Stimulated activated CD8-positive, alpha-beta memory T cell treated with anti-CD3 and anti-CD28 coated beads, Interleukin-12 subunit alpha, Interleukin-12 subunit beta, amount 100 ng/mL, for 4 hours (primary cell): ENCODE data around the gene GLIS1.

Source experiments
- DNase-seq: peaks from one replicate; pipeline ENCODE4 v3.0.0-alpha.2; 2020; ENCODE audit warnings: low read depth

GLIS1 gene

DNA sequence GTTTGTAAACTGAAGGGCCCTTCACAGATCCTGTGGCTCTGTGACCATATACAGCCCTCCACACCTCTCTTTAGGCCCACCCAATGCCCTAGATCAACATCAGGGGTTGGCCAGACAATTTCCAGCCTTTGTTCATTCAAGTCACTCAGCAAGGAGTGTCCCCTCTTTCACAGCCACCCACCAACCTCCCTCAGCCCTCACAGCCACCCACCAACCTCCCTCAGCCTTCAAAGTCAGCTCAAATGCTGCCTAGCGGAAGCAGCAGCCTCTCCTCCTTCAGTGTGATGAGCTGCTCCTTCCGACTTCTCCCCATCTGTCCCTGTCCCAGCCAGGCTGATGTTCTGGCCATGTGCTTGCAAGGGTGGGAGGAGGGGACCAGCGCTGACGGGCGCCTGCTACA lies 208.4 kb downstream of the GLIS1 start:
- no peak for DNase-seq

DNA sequence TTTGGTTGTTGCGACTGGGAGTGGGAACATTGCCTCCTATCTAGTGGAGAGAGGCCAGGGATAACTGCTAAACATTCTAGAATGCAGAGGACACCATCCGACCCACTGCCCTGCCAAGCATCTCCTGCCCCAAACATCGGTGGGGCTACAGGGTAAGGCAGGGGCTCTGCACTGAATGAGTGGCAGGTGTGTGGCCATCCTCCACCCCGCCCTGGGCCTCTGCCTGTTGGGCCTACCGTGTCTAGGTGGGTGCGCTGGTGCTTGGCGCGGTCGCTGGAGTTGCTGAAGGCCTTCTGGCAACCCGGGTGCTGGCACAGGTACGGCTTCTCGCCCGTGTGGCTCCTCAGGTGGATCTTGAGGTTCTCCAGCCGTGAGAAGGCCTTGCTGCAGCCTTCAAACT lies 209.4 kb downstream of the GLIS1 start:
- no peak for DNase-seq

GRCh38 chr1:53527368-53527767 lies 211.6 kb downstream of the GLIS1 start:
- no peak for DNase-seq

- DNase-seq = no peak
Observed at GRCh38 chr1:53526451-53527101, 212.4 kb downstream of the GLIS1 start.

DNA sequence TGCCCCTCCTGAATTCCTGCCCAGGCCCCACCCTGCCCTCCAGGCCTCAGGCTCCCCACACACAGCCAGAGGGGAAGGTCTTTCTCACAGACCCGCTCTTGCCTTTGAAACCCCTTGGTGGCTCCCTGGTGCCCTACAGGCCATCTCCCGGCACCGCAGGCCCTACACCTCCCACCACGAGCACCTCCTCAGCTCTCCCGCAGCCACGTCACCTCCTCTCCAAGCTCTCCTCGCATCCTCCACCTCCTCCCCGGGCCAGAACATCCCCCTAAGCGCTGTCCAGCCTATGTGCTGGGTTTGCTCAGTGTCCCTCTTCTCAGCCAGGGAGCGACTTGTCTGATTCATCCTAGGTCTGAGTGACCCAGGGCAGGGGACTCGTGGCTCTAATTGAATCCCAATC lies 213.4 kb downstream of the GLIS1 start:
- no peak for DNase-seq

DNA sequence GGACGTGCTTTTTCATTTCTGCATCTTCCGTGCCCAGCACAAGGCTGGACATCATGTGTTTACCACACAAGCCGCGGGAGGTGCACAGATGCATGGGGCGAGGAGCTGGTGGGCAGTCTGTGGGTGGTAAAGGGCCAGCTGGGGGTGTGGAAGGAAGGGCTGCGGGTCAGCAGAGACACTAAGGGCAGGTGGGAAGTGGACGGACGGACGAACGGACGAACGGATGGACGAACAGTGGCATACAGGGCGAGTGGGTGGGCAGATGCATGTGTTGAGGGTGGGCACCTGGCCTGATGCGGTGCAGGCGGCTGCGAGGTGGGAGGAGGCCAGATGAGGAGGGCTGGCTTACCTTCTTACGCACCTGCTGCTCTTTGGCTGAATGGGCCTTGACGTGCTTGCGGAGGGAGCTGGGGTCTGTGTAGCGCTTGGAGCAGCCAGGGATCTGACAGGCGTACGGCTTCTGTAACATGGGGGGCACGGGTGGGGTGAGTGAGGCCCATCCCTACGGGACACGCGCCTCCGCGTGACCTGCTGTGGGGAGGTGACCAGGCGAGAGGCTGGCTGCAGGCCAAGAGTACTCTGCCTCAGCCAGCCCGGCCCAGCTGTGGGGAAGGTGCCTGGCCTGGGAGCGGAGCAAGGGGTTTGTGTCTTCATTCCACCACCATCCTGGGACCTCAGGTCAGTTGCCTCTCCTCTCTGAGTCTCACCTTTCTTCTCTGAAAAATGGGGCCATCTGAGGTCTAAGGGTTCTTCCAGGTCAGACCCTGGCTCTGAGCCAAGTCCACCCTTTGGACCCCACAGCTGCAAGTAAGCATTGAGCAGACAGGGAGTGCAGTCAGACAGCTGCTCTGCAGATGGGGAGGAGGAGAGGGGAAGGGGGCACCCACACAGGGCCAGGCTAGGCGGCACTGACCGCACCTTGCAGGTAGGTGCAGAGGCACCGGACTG lies 214.3 kb downstream of the GLIS1 start:
- no peak for DNase-seq

DNA sequence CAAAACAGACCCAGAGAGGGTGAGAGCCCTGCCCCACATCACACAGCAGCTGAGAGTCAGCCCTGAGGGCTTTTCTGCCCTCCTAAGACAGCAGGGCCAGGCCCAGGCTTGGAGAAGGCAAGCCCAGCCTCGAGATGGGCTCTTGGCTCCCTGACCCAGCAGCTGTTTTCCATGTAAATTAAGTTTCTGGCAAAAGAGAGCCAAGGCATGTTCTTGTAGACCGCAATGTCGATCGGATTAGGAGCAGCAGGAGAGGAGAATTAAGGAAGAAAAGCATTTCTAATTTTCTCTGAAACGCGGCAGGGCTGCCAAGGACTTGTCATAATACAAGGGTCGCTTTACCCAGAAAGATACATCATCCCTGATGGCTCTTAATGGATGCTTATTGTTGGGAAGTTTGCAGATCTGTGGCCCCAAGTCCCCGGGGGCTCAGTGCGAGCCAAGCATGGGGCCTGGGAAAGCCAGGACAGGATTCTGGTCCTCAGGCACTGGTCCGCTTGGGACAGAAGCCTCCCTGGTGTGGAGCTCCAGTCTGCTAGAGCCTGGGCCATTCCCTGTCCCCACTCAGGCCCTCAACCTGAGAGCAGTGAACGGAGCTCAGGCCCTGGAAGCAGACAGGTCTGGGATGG lies 216.9 kb downstream of the GLIS1 start:
- no peak for DNase-seq

- DNase-seq = no peak
Observed at GRCh38 chr1:53520481-53520880, 218.5 kb downstream of the GLIS1 start.

DNA sequence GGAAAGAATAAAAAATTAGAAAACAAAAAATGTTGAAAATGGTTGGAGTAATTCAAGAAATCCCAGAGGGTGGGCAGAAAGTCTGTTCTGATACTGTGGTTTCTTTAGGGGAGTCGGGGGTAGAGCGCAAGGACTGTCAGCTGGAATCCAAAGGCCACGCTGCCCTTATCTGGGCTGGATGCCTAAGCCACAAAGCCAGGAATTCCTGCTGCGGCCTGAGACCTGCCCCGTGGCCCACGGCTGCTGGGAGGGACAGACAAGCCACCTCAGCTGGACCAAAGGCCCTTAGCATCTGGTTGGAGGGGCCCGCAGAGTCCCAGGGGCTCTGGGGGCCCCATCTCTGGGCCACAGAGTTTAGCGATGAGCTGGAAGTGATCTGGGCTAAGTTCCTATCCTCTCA lies 219.5 kb downstream of the GLIS1 start:
- DNase-seq = no peak

GRCh38 chr1:53518775-53519174 lies 220.2 kb downstream of the GLIS1 start:
- DNase-seq = no peak

DNA sequence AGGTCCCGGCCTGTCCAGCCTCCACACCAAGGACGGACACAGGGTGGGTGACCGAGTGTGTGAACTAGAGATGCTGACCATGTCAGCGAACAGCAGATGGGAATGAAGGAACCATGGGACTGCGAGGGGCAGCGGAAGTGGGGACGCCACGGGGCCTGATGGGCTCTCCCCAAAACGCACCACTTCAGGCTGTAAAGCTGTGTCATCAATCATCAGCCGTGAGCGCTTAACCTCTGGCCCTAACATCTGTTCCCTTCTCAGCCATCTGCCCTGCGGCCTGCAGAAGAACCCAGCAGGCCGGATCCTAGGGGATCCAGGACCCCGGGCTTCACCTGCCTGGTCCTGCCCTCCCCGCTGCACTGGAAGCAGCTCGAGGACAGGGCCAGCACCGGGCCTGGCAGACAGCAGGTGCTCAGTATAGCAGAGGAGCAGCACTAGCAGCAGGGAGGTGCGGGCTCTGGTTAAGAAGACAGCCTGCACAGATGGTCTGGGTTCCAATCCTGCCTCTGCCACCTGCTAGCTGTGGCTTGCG lies 221.1 kb downstream of the GLIS1 start:
- no peak for DNase-seq

GRCh38 chr1:53517109-53517508 lies 221.9 kb downstream of the GLIS1 start:
- DNase-seq = no peak

DNA sequence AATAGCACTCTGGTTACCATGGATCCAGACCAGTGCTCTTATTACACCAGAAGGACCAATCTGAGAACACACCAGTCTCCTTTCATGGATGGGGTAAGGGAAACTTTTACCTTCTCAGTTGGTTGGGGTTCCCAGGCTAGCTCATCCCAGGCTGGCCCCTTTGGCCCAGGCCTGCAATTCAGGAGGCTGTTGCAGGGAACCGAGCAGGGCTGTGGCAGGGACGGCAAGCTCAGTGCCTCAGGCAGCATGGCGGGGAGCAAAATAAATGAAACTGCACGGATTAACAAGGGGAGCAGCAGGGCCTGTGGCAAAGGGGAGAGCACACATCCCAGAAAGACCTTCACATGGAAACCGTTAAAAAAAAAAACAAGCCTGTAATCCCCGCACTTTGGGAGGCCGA lies 222.8 kb downstream of the GLIS1 start:
- DNase-seq = no peak

DNA sequence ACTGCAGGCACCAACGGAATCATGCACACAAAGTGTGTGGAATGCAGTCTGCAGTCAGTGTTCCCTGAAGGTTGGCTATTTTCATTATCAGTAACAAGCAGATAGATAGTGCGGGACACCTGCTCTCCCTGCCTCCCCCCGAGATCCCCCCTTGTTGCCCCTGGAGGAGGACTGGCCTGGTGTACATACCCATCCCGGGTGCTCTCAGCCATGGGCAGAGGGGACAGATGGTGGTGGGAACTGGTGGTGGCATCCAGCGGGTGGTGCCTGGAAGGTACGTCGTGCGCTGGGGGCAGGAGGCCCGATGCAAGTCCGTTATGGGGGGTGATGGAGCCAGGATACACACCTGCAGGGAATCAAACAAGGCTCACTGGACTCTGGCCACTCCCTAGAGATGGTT lies 224.5 kb downstream of the GLIS1 start:
- DNase-seq = no peak

DNA sequence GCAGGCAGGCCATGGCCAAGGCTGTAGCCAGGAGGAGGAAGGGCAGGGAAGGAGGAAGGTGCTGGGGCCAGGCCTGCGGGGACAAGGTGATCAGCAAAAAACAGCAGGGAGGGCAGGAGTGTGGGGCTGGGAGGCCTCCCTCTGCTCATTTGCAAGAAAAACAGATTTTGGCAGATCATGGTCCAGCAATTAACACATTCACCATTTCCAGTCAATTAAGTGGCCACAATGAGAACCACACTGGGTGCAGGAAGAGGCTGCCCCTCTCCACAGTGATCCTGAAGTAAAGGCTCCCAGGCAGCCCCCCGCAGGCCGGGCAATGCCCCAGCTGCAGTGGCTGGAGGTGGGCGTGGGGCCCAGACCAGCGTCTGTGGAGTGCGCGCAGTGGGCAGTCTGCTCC lies 225.1 kb downstream of the GLIS1 start:
- DNase-seq = no peak

GRCh38 chr1:53512807-53513755 lies 225.9 kb downstream of the GLIS1 start:
- no peak for DNase-seq

GRCh38 chr1:53511933-53512806 lies 226.8 kb downstream of the GLIS1 start:
- no peak for DNase-seq

DNA sequence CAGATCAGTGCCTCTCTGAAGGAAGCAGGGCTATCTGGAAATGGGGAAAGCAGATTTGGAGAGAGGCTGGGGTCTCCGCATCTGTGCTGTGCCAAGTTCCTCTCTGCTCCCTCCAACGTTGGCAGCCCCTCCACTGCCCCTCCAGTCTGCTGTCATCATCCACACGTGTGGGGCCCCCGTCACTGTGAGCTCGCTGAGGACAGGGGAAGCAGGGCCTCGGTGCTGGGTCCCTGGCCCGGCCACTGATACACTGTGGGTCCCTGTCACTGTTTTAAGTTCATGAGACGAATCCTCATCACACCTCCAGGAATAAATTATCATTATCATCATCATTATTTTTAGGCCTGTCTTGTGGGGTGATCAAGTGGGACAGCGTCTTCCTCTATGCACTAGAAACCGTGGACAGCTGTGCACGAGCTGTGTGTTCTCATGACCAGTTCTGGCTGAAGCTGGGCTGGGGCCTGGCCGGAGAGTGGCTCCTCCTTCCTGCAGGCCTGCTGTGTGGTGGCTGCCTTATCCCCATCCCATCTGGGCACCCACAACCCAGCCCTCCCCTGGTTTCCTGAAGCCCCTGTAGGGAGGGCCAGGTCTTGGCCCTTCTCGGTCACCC lies 227.5 kb downstream of the GLIS1 start:
- no peak for DNase-seq

- DNase-seq = no peak
Observed at GRCh38 chr1:53510215-53510614, 228.7 kb downstream of the GLIS1 start.

DNA sequence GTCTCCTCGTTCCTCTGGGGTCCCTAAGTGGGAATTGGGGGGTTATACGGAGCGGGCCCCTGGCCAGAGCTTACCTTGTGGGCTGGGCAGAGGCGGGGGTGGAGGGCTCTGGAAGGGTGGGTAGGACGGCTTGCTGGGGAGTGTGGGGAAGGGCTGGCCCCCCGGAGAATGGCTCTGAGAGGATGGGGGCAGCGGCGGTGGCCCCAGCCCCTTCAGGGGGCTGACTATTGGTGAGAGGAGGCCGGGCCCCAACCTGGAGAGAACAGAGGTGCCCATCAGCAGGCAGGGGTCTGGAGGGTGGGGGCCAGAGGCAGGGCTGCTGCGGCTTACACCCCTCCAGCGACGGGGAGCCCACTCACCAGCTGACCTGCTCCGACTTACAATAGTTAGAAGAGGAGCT lies 229.2 kb downstream of the GLIS1 start:
- no peak for DNase-seq
